Fibroblast of skin of scalp (primary cell): ENCODE results near the gene JMJD1C.
"Not testable (repeated sequence)": the region's sequence is repeated elsewhere in the genome, so short reads cannot be mapped to it uniquely, and the experiment has no call there.

Experiments
- DNase-seq: peaks from one replicate; pipeline ENCODE4 v3.0.0-alpha.2; 2013

JMJD1C gene

DNA sequence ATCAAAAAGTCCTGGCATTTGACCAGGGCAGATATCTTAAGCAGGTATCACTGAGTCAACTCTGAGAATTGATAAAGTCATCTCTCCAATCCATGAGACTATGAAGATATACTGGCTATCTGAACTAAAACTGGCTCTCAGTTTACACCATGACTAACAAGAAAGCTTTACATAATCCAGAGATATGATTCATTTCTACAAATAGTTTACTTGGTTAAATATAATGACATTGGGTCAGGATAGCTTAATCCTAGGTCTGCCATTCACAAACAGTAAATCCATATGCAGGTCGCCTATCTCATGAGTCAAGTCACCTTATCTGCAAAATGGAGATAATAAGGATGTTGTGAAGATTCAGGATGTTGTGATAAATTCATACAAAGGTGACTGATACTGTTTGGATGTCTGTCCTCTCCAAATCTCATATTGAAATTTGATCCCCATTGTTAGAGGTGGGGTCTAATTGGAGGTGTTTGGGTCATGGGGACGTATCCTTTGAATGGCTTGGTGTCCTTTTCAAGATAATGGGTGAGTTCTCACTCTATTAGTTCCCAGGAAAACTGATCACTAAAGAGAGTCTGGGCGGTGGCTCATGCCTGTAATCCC lies 117.4 kb downstream of the JMJD1C start:
- DNase-seq, result no peak

DNA sequence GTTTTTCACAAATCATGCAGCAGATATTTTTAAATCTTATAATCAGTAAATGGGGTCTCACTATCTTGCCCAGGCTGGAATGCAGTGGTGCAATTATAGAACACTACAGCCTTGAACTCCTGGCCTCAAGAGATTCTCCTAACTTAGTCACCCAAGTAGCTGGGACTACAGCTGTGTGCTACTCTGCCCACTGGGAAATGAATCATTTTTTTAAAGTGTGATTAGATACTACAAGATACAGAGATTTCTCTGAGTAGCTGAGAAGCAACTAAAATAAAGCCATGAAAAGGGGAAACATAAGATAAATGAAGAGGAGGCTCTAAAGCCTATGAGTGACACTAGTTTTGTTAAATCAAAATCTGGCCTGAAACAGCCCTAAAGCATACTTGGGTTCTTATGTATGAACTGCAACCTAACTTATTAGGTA lies 119.7 kb downstream of the JMJD1C start:
- peak; percentile 51 for DNase-seq

DNA sequence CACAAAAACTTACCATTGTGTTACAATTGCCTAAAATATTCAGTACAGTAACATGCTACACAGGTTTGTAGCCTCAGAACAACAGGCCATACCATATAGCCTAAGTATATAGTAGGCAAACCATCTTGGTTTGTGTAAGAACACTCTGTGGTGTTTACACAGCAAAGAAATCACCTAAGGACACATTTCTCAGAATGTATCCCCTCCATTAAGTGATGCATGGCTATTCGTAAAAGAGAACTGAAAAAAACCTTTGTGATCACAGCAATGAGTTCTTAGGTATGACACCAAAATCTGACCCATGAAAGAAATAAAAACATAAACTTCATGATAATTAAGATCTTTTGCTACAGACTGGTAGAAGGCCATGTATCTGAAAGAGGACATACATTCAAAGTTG lies 121.5 kb downstream of the JMJD1C start:
- DNase-seq, result no peak

DNA sequence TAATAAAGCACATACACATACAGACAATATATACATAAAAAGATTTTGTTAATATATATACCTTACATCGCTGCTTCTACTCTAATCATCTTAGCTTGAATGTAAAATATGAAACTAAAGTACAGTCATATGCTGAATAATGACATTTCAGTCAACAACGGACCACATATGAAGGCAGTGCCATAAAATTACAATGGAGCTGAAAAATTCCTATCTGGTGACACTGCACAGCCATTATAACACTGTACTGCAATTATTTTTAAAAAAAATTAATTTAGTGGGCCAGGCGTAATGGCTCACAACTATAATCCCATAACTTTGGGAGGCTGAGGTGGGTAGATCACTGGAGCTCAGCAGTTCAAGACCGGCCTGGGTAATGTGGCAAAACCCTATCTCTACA lies 122.3 kb downstream of the JMJD1C start:
- DNase-seq, result peak; percentile 27

DNA sequence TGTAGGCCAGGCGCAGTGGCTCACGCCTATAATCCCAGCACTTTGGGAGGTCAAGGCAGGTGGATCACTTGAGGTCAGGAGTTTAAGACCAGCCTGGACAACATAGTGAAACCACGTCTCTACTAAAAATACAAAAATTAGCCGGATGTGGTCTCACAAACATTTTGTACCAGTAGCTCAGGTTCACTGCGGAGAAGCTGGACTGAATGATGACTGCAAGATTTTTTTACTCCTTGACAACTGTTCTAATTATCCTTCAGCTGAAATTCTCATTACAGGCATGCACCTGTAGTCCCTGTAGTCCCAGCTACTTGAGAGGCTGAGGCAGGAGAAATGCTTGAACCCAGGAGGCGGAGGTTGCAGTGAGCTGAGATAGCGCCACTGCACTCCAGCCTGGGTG lies 126.1 kb downstream of the JMJD1C start:
- DNase-seq, result not testable (repeated sequence)

DNA sequence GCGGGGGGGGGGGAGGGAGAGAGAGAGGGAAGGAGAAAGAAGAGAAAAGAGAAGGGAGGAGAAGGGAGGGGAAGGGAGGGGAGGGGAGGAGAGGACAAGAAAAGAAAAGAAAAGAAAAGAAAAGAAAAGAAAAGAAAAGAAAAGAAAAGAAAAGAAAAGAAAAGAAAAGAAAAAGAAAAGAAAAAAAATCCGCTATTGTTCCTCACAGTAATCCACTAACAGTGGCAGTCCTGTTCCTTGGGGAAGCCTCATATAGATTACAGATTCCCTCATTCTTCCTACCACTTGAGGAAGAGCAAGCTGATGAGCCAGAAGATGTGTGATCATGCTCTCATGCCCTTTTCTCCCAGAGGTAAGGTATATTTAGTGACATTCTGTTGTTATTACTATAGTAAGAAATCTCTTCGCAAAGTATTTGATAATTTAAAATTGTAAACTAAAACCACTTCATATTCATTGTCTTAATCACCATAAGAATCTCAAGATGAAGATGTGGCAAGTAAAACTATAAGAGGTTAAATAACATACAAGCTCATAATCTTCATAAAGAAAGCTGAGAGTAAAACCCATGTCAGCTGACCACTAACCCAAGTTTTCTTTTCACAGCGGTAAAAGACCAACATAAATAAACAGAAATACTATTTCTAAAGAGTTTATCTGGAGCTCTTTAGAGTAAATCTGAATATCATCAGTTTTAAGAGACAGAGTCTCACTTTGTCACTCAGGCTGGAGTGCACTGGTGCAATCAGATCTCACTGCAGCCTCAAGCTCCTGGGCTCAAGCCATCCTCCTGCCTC lies 128.1 kb downstream of the JMJD1C start:
- DNase-seq, result no peak

DNA sequence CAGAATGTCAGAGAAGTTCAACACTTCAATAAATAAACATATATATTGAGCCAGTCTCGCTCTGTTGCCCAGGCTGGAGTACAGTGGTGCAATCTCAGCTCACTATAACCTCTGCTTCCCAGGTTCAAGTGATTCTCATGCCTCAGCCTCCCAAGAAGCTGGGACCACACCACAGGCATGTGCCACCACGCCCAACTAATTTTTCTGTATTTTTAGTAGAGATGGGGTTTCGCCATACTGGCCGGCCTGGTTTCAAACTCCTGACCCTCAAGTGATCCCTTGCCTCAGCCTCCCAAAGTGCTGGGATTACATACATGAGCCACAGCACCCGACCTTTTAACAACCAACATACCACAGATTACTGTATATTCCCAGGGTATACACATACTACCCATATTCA lies 134.2 kb downstream of the JMJD1C start:
- DNase-seq, result peak; percentile 45

DNA sequence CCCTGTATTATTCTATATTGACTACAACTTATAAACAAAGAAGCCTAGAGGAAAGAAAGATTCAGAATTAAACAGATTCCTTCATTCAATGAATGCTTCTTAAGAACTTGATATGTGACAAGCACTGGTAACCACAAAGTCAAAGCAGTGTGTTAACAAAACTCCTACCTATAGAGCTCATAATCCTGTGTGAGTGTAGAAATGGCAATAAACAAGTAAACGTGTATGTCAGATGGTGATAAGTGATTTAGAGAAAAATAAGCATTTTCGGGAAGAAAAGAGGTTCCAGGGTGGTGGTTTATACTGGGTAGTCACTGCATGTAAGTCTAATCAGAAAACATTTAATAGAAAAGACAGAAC lies 141.3 kb downstream of the JMJD1C start:
- no peak for DNase-seq

DNA sequence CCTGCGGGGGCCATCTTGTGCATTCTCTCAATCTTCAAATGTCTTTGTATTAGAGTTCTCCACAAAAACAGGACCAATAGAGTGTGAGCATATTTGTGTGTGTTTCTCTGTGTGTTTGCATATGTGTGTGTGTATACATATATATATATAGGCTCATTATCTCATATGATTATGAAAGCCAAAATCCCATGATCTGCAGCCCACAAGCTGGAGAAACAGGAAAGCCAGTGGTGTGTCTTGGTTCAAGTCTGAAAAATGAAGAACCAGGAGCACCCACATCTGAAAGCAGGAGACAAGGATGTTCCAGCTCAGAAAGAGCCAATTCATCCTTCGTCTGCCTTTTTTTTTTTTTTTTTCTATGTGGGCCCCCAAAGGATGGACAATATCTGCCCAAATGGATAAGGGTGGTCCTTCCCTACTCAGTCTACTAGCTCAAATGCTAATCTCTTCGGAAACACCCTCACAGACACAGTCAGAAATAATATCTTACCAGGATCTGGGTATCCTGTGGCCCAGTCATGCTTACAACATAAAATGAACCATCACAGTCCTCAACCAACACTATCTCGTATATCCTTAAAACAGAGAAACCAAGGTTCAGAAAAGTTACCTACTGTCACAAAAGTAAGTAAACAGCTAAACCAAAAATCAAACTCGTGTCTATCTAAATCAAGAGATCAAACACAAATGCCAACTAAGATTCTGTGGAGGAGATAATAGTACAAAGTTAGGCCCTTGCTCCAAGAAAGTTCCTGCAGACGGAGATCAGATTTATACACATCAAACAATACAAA lies 141.9 kb downstream of the JMJD1C start:
- DNase-seq, result no peak

DNA sequence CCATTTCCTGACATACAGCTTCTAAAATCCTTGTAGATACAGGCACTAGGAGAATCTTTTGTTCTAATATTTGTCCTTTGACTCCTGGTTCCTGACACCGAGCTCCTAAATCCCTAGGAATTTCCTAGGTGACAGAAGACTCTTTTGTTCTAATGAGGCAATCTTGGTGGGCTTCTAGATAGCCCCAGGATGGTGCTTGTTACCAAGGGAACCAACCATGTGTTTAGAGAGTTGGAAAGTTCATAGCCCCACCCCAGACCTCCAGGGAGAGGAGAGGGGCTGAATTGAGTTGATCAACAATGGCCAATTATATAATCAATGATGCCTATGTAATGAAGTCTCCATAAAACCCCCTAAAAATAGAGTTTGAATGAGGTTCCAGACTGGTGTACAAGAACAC lies 145.1 kb downstream of the JMJD1C start:
- no peak for DNase-seq

DNA sequence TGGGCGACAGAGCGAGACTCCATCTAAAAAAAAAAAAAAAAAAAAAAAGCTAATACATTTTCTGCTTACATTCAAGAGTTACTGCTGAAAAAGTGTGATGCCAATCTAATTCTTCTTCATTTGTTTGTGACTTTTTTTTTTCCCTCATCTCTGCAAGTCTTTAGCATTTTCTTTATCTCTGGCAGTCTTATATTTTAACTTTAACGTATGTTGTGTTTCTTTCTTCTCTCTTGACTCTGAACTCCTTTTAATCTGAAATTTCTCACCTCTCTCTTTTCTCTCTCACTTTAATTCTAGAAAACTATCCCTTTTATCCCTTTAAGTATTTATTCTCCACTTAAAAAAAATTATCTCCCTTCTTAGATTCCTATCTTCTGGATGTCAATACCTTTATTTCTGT lies 146.5 kb downstream of the JMJD1C start:
- DNase-seq, result no peak

DNA sequence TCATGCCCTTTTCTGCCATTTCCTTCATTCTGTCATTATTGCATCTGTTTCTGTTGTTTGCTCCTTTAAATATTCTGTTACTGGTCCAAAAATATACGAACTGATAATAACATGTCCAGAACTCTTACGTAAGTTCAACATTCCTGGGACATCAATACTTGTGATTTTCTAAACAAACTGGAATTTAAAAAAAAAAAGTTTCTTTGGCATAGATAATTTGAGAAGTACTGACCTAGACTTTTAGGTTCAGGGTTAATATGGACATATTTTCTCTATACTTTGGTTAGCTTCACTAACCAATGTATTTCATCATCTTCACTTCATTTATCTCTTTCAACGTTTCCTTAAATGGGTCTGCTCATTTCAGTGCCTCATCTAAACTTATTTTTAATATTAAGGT lies 147.3 kb downstream of the JMJD1C start:
- DNase-seq, result no peak

DNA sequence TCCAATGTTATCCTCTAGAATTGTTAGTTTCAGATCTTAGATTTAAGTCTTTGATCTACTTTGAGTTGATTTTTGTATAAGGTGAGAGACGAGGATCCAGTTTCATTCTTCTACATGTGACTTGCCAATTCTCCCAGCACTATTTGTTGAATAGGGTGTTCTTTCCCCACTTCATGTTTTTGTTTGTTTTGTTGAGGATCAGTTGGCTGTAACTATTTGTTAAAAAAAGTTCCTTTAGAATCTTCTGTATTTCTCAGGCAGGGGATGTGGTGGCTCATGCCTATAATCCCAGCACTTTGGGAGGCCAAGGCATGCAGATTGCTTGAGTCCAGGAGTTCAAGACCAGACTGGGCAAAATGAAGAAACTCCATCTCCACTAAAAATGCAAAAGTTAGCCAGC lies 151.8 kb downstream of the JMJD1C start:
- DNase-seq, result no peak

DNA sequence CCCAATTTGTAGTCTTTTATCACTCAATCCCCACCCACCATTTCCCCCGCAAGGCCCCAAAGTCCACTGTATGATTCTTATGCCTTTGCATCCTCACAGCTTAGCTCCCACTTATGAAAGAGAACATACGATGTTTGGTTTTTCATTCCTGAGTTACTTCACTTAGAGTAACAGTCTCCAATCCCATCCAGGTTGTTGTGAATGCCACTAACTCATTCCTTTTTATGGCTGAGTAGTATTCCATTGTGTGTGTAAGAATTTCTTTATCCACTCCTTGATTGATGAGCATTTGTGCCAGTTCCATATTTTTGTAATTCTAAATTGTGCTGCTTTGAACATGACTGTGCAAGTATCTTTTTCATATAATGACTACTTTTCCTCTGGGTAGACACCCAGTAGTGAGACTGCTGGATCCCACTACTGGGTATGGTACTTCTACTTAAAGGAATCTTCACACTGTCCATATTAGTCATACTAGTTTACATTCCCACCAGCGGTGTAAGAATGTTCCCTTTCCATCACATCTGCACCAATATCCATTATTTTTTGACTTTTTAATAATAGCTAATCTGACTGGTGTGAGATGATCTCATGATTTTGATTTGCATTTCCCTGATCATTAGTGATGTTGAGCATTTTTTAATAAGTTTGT lies 152.6 kb downstream of the JMJD1C start:
- peak; percentile 39 for DNase-seq

DNA sequence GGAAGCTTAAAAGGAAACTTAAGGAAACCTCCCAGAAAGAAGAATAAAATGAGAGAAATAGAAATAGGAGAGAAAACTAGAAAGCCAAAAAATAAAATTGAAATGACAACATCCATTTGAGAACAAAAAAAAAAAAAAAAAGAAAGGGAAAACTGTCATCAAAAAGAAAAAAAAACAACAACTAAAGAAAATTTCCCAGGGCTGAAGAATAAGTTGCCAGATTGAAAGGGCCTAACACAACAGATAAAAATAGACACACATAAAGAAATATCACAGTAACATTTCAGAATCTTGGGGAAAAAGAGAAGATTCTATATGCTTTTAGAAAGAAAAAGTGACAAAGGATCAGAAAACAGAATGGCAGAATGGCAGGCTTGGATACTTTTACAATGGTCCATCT lies 157.1 kb downstream of the JMJD1C start:
- no peak for DNase-seq

DNA sequence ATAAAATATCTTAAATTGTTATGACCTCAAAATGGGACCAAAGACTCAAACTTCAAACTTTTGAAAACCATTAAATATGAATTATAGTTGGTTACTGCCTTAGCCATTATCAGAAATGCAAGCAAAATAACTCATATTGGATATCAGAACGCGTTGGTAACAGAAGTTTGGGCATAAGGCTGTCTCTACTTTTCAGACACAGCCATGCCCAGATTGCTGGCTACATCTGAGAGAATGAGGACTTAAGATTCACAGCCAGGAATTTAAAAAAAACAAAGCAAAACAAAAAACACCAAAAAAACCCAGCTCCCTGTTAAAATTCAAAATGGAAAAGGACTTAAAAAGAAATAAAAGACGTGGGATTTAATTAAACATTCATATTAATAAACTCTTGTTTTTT lies 161.6 kb downstream of the JMJD1C start:
- no peak for DNase-seq

DNA sequence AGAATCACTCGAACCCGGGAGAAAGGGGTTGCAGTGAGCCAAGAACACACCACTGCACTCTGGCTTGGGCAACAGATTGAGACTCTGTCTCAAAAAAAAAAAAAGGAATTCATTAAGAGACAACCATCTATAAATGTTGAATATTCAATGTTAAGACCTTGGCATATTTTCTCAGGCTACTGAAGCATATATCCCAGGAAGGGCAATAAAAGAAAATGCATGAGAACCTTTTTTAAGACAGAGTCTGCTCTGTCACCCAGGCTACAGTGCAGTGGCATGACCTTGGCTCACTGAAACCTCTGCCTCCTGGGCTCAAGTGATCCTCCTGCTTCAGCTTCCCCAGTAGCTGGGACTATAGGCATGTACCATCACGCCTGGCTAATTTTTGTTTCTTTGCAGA lies 165.0 kb downstream of the JMJD1C start:
- DNase-seq, result no peak

DNA sequence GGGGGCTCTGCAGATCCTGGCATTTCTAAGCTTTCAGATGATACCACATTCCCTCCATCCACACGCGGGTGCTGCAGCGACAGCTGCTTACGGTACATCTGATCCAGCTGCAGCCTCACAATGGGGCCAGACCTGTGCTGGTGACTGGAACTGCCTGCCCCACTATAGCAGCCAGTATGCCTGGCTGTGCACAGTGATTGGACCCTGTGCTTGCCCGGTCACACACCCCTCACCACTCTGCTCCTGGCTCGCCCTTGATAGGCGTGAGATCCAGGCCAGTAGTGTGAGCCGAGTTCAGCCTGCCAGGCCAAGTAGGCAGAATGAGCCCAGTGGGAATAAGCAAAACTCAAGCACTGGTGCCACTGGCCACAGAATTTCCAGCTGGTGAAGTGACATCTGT lies 167.8 kb downstream of the JMJD1C start:
- DNase-seq, result no peak

DNA sequence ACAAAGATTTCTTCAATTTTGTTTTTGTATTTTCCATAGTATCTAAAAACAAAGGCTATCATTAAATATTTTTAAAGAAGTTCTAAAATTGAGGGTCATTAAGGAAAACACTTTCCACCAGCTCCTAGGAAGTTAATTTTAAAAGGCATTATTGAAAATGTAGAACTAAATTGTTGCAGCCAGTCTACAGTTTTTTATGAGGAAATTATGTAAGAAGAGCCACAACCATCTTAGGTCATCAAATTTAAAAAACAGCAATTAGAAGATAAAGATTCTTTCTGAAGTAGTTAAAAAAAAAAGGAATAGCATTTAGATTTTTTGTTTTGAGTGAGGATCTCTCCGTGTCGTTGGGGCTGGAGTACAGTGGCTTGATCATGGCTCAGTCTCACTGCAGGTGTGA lies 171.0 kb downstream of the JMJD1C start:
- no peak for DNase-seq

DNA sequence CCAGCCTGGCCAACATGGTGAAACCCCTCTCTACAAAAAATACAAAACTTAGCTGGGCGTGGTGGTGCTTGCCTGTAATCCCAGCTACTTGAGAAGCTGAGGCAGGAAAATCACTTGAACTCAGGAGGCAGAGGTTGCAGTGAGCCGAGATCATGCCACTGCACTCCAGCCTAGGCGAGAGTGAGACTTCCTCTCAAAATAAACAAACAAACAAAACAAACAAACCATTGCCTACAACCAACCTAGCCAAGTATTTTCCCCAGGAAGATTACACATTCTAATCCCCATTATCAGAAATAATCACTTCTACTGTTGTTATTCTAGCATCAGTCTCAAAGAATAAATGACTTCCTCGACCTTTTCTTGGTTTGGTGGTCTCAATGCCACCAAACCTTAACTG lies 172.9 kb downstream of the JMJD1C start:
- DNase-seq, result not testable (repeated sequence)

DNA sequence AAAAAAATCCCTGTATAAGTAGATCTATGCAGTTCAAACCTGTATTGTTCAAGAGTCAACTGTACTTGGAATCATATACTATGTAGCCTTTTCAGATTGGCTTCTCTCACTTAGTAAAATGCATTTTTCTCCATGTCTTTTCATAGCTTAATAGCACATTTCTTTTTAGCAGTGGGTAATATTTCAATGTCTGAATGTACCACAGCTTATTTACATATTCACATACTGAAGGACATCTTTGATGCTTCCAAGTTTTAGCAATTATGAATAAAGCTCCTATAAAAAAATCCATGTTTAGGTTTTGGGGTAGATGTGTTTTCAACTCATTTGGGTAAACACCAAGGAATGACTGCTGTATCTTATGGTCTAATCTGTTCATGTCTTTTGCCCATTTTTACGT lies 177.6 kb downstream of the JMJD1C start:
- no peak for DNase-seq

DNA sequence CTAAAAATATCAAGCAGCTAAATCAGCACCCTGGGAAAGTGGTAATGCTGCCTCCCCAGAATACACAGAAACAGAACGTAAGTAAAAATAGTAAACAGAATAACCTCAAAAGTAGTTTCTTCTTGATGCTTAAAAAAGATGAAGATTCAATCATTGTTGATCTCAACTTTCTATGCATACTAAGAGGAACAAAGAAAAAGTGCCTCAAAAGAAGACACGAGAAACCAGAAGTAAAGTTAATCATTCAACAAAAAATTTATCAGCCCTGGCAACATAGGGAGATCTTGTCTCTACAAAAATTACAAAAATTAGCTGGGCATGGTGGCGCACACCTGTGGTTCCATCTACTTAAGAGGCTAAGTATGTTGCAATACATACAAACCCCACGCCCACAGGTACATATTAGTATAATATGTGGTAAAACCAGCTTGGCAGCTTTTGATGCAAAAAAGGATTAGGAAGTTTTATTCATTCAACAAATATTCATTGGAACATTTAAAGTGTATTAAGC lies 179.0 kb downstream of the JMJD1C start:
- DNase-seq, result no peak

DNA sequence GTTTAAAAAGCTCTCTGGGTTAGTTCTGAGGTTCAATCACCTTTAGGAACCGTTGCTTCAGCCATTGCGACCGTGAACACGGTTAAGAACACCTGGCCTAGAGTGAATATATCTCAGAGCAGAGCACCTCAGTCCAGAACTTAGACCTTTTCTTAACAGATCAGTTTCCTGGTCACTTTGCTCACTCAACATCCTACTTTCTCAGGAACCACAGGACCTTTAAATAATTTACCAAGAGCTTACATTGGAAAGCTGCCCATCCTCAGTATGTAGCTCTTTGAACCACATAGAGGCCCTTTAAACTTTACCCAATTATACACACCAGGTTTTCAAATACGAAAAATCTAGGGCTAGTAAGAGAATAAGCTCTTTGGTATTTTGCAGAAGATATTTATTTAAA lies 179.4 kb downstream of the JMJD1C start:
- peak; percentile 27 for DNase-seq
